Osteoblast (primary cell): ENCODE measurements around the gene RGS10. TPM values are rescaled to one million over a fixed set of nuclear protein-coding genes. Genes with fewer than 3 reads are reported as not detected.

Experiments
- DNase-seq: peaks from one replicate; pipeline ENCODE4 v3.0.0; 2011; ENCODE audit warnings: low spot score, mixed read lengths; ENCODE audit not compliant: insufficient read length; ENCODE audit errors: missing footprints
- H2AFZ ChIP-seq: 2 replicates; pipeline ENCODE4 v1.6.0; 2011; ENCODE audit warnings: mild to moderate bottlenecking, low read length
- H3K27ac ChIP-seq: 2 replicates; pipeline ENCODE4 v1.5.1; 2011; ENCODE audit warnings: mild to moderate bottlenecking, low read depth, low read length, moderate library complexity
- H3K27me3 ChIP-seq: 2 replicates; pipeline ENCODE4 v1.6.0; 2012; ENCODE audit warnings: mild to moderate bottlenecking, control low read depth, inconsistent platforms, low read length, moderate library complexity; ENCODE audit not compliant: insufficient read depth
- H3K36me3 ChIP-seq: 2 replicates; pipeline ENCODE4 v1.5.1; 2011; ENCODE audit warnings: mild to moderate bottlenecking, low read length, control low read depth, moderate library complexity; ENCODE audit not compliant: insufficient read depth
- H3K4me1 ChIP-seq: 2 replicates; pipeline ENCODE4 v1.5.1; 2011; ENCODE audit warnings: mild to moderate bottlenecking, low read length, control low read depth, moderate library complexity; ENCODE audit not compliant: insufficient read depth
- H3K4me2 ChIP-seq: 2 replicates; pipeline ENCODE4 v1.6.0; 2011; ENCODE audit warnings: mild to moderate bottlenecking, low read length; ENCODE audit not compliant: insufficient read depth
- H3K4me3 ChIP-seq: fragments of 200-600 bp; sonication (generic); 3 replicates; pipeline ENCODE4 v1.5.1; 2012; ENCODE audit warnings: mild to moderate bottlenecking, low read length, inconsistent platforms; ENCODE audit not compliant: insufficient read depth
- H3K79me2 ChIP-seq: 2 replicates; pipeline ENCODE4 v1.6.0; 2012; ENCODE audit warnings: mild to moderate bottlenecking, low read length, control low read depth, inconsistent platforms; ENCODE audit not compliant: insufficient read depth
- H3K9me3 ChIP-seq: 2 replicates; pipeline ENCODE4 v1.5.1; 2011; ENCODE audit warnings: low read depth, low read length, control low read depth
- H4K20me1 ChIP-seq: 2 replicates; pipeline ENCODE4 v1.6.0; 2012; ENCODE audit warnings: mild to moderate bottlenecking, low read length, control low read depth; ENCODE audit not compliant: insufficient read depth
- total RNA-seq: library from RNA; depleted of rRNA; stranded (reverse); fragments of >200 nt; gene quantifications from 2 replicates; pipeline ENCODE4 v1.2.3, GENCODE V29; 2012
- TF ChIP-seq, protein P1 (sequence below): IDR thresholded peaks from 2 replicates; pipeline ENCODE4 v1.5.1; 2011; ENCODE audit warnings: mild to moderate bottlenecking, low read depth, low read length, moderate library complexity; ENCODE audit errors: extremely low read depth

Gene RGS10
- total RNA-seq, 1 donor: 29.3 TPM

DNA sequence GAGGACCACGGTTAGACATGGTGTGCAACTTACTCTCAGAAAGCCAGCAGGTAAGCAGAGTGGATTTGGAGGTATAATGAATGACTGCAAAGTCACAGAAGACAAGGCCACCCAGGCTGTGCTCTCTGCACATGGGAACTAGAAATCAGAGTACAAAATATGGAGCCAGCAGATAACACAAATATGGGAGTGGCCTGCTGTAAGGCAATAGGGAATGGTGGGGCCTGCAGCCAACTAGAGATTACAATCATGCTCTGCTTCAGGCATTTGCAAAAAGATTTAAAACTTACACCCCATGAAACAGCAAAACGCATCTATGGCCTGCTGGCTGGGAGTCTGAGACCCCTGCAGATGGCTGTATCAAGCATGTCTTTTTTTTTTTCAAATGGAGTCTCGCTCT is 47.0 kb downstream of the RGS10 start:
- Histone ChIP-seq H3K27ac (no peak overlapping the region), H2AFZ (no peak overlapping the region)

DNA sequence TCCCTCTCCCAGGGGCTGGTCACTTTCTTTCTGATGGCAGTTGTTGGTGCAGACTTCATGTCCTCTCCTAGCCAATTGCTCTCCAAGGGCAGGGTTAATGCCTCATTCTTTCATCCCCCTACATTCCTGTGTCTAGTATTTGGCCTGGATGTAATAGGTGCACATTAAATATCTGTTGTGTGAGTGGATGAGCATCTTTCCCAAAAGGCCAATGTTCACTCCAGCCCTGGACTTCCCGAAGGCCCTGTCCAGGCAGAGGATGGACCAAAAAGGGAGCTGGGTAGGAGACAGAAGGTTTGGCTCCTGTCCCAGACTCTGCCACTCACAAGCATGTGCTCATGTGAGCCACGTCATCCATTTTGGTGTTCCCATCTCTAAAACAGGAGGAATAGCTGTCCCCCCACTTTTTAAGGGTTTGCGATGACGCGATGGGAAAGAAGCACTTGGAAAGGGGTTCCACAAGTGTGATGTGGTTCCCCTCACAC is 47.5 kb downstream of the RGS10 start:
- Histone ChIP-seq H3K9me3 (no peaks in the 10 kb centered on the region), H4K20me1 (no peaks in the 10 kb centered on the region), H3K36me3 (no peaks in the 10 kb centered on the region), H3K27ac (no peak overlapping the region), H3K4me2 (no peak overlapping the region), H2AFZ (no peak overlapping the region), H3K27me3 (no peaks in the 10 kb centered on the region), H3K79me2 (no peaks in the 10 kb centered on the region), H3K4me1 (peaks cover 26% of the 10 kb centered on the region), H3K4me3 (no peak overlapping the region)
- TF ChIP-seq, protein P1, sequence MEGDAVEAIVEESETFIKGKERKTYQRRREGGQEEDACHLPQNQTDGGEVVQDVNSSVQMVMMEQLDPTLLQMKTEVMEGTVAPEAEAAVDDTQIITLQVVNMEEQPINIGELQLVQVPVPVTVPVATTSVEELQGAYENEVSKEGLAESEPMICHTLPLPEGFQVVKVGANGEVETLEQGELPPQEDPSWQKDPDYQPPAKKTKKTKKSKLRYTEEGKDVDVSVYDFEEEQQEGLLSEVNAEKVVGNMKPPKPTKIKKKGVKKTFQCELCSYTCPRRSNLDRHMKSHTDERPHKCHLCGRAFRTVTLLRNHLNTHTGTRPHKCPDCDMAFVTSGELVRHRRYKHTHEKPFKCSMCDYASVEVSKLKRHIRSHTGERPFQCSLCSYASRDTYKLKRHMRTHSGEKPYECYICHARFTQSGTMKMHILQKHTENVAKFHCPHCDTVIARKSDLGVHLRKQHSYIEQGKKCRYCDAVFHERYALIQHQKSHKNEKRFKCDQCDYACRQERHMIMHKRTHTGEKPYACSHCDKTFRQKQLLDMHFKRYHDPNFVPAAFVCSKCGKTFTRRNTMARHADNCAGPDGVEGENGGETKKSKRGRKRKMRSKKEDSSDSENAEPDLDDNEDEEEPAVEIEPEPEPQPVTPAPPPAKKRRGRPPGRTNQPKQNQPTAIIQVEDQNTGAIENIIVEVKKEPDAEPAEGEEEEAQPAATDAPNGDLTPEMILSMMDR: no peak
- DNase-seq: peak; percentile 58

More for the DNA sequence above, 47.0 kb downstream of the RGS10 start:
- H3K4me3 ChIP-seq: no peak overlapping the region
- no peaks in the 10 kb centered on the region for H3K9me3 ChIP-seq
- H3K36me3 ChIP-seq: no peaks in the 10 kb centered on the region
- no peak overlapping the region for H3K4me2 ChIP-seq
- no peaks in the 10 kb centered on the region for H4K20me1 ChIP-seq
- H3K79me2 ChIP-seq: no peaks in the 10 kb centered on the region
- DNase-seq: no peak
- TF ChIP-seq, protein P1: no peak
- no peaks in the 10 kb centered on the region for H3K27me3 ChIP-seq
- H3K4me1 ChIP-seq: peaks cover 28% of the 10 kb centered on the region

DNA sequence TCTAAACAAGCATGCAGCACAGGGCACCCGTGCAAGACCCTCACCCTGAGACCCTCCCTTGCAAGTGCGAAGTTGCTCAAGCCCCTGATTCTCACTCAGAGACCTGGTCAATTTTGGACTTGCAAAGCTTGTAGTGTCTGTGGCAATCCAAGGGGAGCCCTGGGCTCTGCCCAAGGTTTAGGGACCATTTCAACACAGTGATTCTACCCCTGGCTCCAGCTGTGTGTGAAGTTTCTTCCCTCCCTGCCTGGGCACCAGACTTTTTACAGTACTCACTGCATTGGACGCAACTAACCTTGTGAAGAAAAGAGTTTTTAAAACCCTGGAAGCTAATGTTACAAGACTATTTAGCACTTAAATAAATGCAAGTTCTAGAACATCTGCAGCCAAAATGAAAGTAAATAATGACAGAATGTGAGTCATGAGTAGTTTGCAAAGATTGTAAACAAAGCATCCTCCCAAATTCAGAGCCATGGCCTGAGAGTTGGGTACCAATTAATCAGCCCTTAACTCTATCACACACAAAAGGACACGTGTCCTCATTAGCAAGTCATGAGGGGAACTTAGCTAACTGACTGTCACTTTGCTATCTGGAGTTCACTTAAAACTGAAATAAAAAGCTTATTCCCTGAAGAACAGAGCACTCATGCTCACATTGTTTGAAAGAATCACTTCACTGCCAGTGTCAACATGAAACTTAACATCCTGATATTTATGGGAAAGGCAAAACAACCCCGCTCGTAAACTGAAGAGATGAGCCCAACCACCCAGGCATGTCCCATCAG is 48.1 kb downstream of the RGS10 start:
- H3K36me3 ChIP-seq: no peaks in the 10 kb centered on the region
- TF ChIP-seq, protein P1: no peak
- H3K27me3 ChIP-seq: no peaks in the 10 kb centered on the region
- no peak overlapping the region for H3K4me3 ChIP-seq
- no peak overlapping the region for H2AFZ ChIP-seq
- H4K20me1 ChIP-seq: no peaks in the 10 kb centered on the region
- H3K9me3 ChIP-seq: no peaks in the 10 kb centered on the region
- peaks cover 20% of the 10 kb centered on the region for H3K4me1 ChIP-seq
- no peaks in the 10 kb centered on the region for H3K79me2 ChIP-seq
- no peak overlapping the region for H3K27ac ChIP-seq
- no peak overlapping the region for H3K4me2 ChIP-seq
- peak; percentile 83 for DNase-seq

DNA sequence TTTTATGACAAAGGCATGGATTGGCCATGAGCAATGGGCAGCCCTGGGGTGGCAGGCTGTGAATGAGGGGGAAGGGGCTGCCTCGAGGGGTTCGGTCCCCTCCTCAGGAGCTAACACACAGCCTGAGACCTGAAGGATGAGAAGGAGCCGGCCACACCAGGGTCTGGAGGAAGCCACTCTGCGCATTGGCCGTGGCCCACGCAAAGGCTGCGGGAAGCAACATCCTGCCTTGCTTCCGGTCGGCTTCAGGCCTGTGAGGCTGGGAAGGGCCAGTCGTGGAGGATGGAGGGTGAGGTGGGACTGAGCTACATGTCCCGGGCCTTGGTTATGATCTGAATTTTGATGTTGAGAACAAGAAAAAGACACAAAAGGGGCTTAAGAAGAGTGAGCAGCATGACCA is 49.4 kb downstream of the RGS10 start:
- Histone ChIP-seq H3K9me3 (no peaks in the 10 kb centered on the region), H4K20me1 (no peaks in the 10 kb centered on the region), H3K36me3 (no peaks in the 10 kb centered on the region), H3K4me2 (no peak overlapping the region), H3K27ac (no peak overlapping the region), H2AFZ (no peak overlapping the region), H3K79me2 (no peaks in the 10 kb centered on the region), H3K4me3 (no peak overlapping the region), H3K27me3 (no peaks in the 10 kb centered on the region), H3K4me1 (peaks cover 12% of the 10 kb centered on the region)
- TF ChIP-seq, protein P1: no peak
- DNase-seq: peak; percentile 15
